ENCODE measurements around the gene CLDN19. TPM values are rescaled to one million over a fixed set of nuclear protein-coding genes. Genes with fewer than 3 reads are reported as not detected.
"Not testable (repeated sequence)": the region's sequence is repeated elsewhere in the genome, so short reads cannot be mapped to it uniquely, and the experiment has no call there.

Gene CLDN19
- total RNA-seq, 2 experiments from 2014 or later, result not detected

GRCh38 chr1:42765832-42766740 is 26.1 kb upstream of the CLDN19 start:
- POLR2A ChIA-PET, result interaction anchor here (0.5 to 2.1 kb wide), 18 partner anchors 12 to 484 kb away, joined by 3 to 22 read pairs (median 3); partner anchors contain the start of genes PPIH, YBX1 and ZNF691
- CTCF ChIA-PET, result interaction anchor here (0.5 to 2.3 kb wide), 11 partner anchors 7 to 189 kb away, joined by 3 to 8 read pairs (median 4); partner anchors contain the start of genes ERMAP, YBX1 and ZNF691

GRCh38 chr1:42765269-42765668 is 25.2 kb upstream of the CLDN19 start:
- ChIA-PET POLR2A (interaction anchor here (0.5 to 2.1 kb wide), 3 partner anchors 82 to 190 kb away, joined by 3 to 22 read pairs (median 3); partner anchors contain the start of gene YBX1), CTCF (interaction anchor here (1.4 to 2.0 kb wide), 3 partner anchors 82 to 189 kb away, joined by 4 to 8 read pairs (median 5); partner anchors contain the start of gene YBX1)

- ChIA-PET POLR2A (no interaction called here), CTCF (interaction anchor here (0.5 to 1.9 kb wide), 2 partner anchors 84 to 320 kb away, joined by 3 read pairs; partner anchors contain the start of gene ZNF691)
Measured at GRCh38 chr1:42762269-42762668, 22.2 kb upstream of the CLDN19 start.

- ChIA-PET POLR2A (no interaction called here), CTCF (no interaction called here)
Measured at GRCh38 chr1:42761567-42761966, 21.5 kb upstream of the CLDN19 start.

- POLR2A ChIA-PET, result no interaction called here
- CTCF ChIA-PET, result interaction anchor here (1.1 kb wide), 1 partner anchor 8 kb away, joined by 3 read pairs; the partner anchor contains the start of genes C1orf50 and P3H1
Measured at GRCh38 chr1:42759114-42759513, 19.1 kb upstream of the CLDN19 start.

- ChIA-PET CTCF (interaction anchor here (1.1 kb wide), 1 partner anchor 8 kb away, joined by 3 read pairs; the partner anchor contains the start of genes C1orf50 and P3H1), POLR2A (no interaction called here)
Measured at GRCh38 chr1:42758641-42759040, 18.6 kb upstream of the CLDN19 start.

GRCh38 chr1:42757892-42758275 is 17.8 kb upstream of the CLDN19 start:
- CTCF ChIA-PET, result interaction anchor here (0.8 kb wide), 2 partner anchors 8 to 181 kb away, joined by 3 read pairs; no protein-coding TSS in a partner anchor
- POLR2A ChIA-PET, result no interaction called here

GRCh38 chr1:42756956-42757891 is 17.2 kb upstream of the CLDN19 start:
- ChIA-PET POLR2A (no interaction called here), CTCF (interaction anchor here (0.8 to 1.1 kb wide), 4 partner anchors 9 to 223 kb away, joined by 3 read pairs; no protein-coding TSS in a partner anchor)

GRCh38 chr1:42753070-42753469 is 13.0 kb upstream of the CLDN19 start:
- POLR2A ChIA-PET, result interaction anchor here (0.7 kb wide), 1 partner anchor 1393 kb away, joined by 4 read pairs; no protein-coding TSS in a partner anchor

GRCh38 chr1:42752284-42752683 is 12.2 kb upstream of the CLDN19 start:
- POLR2A ChIA-PET, result interaction anchor here (1.1 kb wide), 1 partner anchor 15 kb away, joined by 3 read pairs; the partner anchor contains the start of genes C1orf50 and P3H1

More at GRCh38 chr1:42753070-42753469, 13.0 kb upstream of the CLDN19 start:
- CTCF ChIA-PET, result no interaction called here

GRCh38 chr1:42751511-42752070 is 11.6 kb upstream of the CLDN19 start:
- POLR2A ChIA-PET, result interaction anchor here (1.1 kb wide), 1 partner anchor 16 kb away, joined by 3 read pairs; the partner anchor contains the start of genes C1orf50 and P3H1
- CTCF ChIA-PET, result not testable (repeated sequence)

More at GRCh38 chr1:42752284-42752683, 12.2 kb upstream of the CLDN19 start:
- CTCF ChIA-PET, result no interaction called here

GRCh38 chr1:42750041-42750440 is 10.0 kb upstream of the CLDN19 start:
- CTCF ChIA-PET, result no interaction called here
- POLR2A ChIA-PET, result interaction anchor here (0.7 kb wide), 1 partner anchor 575 kb away, joined by 3 read pairs; no protein-coding TSS in a partner anchor

- CTCF ChIA-PET, result interaction anchor here (1.0 kb wide), 1 partner anchor 35 kb away, joined by 3 read pairs; no protein-coding TSS in a partner anchor
- POLR2A ChIA-PET, result interaction anchor here (0.7 kb wide), 1 partner anchor 574 kb away, joined by 3 read pairs; no protein-coding TSS in a partner anchor
Measured at GRCh38 chr1:42748461-42749410, 8.7 kb upstream of the CLDN19 start.

GRCh38 chr1:42748021-42748420 is 8.0 kb upstream of the CLDN19 start:
- CTCF ChIA-PET, result no interaction called here

GRCh38 chr1:42747125-42747524 is 7.1 kb upstream of the CLDN19 start:
- POLR2A ChIA-PET, result no interaction called here
- CTCF ChIA-PET, result interaction anchor here (1.4 kb wide), 1 partner anchor 19 kb away, joined by 3 read pairs; no protein-coding TSS in a partner anchor

More at GRCh38 chr1:42748021-42748420, 8.0 kb upstream of the CLDN19 start:
- POLR2A ChIA-PET, result no interaction called here

GRCh38 chr1:42746436-42747105 is 6.5 kb upstream of the CLDN19 start:
- POLR2A ChIA-PET, result no interaction called here
- CTCF ChIA-PET, result interaction anchor here (1.4 kb wide), 1 partner anchor 19 kb away, joined by 3 read pairs; no protein-coding TSS in a partner anchor

GRCh38 chr1:42745851-42746250 is 5.8 kb upstream of the CLDN19 start:
- CTCF ChIA-PET, result interaction anchor here (1.4 kb wide), 1 partner anchor 20 kb away, joined by 3 read pairs; no protein-coding TSS in a partner anchor
- POLR2A ChIA-PET, result no interaction called here
